AG04450 (cell line): ENCODE results near the gene MCM6. TPM values are rescaled to one million over a fixed set of nuclear protein-coding genes. Genes with fewer than 3 reads are reported as not detected.
A peak's percentile ranks its signal among the peaks of the same experiment; 100 is the strongest.
"Not testable (repeated sequence)": the region's sequence is repeated elsewhere in the genome, so short reads cannot be mapped to it uniquely, and the experiment has no call there.

Experiments
- CTCF ChIA-PET: fragments of 300-600, 350-600 bp; formaldehyde crosslinking; extraction: SDS; loops from one replicate; lab custom pipeline; 2022; ENCODE audit warnings: antibody characterized with exemption, inconsistent platforms; lab: Charles Lee
- POLR2A ChIA-PET: fragments of 350-600 bp; formaldehyde crosslinking; extraction: SDS; loops from one replicate; lab custom pipeline; 2021; ENCODE audit warnings: antibody characterized with exemption, inconsistent platforms; lab: Yijun Ruan, JAX
- DNase-seq: peaks from one replicate; pipeline ENCODE4 v3.0.0-alpha.2; 2011; ENCODE audit warnings: low read depth, low spot score
- H3K27ac ChIP-seq: one replicate; pipeline ENCODE4 v1.5.1; 2012; ENCODE audit warnings: low read depth, low read length, control low read depth
- H3K27me3 ChIP-seq: one replicate; pipeline ENCODE4 v1.6.0; 2012; ENCODE audit warnings: low read length; ENCODE audit not compliant: control insufficient read depth, insufficient read depth
- H3K4me3 ChIP-seq: 2 replicates; pipeline ENCODE4 v1.5.1; 2011; ENCODE audit warnings: mild to moderate bottlenecking, low read depth, low read length, control low read depth
- H3K9me3 ChIP-seq: 2 replicates; pipeline ENCODE4 v1.5.1; 2012; ENCODE audit warnings: low read length; ENCODE audit not compliant: control insufficient read depth, insufficient read depth
- CTCF ChIP-seq: IDR thresholded peaks from 2 replicates; pipeline ENCODE4 v1.5.1; 2011; ENCODE audit warnings: low read depth, low read length, control low read depth, inconsistent platforms
- polyA plus RNA-seq: library from polyadenylated mRNA; depleted of rRNA; stranded (reverse); fragments of >200 nt; gene quantifications from 2 replicates; pipeline ENCODE4 v1.2.3, GENCODE V29; 2011

MCM6 gene
- polyA plus RNA-seq, 1 experiment: 27.3 TPM

DNA sequence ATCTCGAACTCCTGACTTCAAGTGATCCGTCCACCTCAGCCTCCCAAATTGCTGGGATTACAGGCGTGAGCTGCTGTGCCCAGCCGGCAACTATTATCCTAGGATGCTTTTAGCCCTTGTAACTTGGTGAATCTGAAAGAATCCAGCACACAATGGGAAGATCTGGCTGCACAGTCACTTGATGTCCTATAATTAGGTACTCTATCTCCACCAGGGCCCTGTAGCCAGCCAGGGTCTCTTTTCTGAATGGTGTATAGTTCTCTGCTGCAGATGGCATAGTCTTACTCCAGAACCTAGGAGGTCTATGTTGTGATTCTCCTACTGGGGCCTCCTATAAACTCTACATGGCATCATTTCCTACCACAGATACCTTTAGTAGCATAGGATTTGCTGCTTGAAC lies 13.9 kb upstream of the MCM6 start:
- POLR2A ChIA-PET: no interaction called here
- no peak for DNase-seq
- Histone ChIP-seq H3K27ac (no peak overlapping the region), H3K27me3 (no peaks in the 10 kb centered on the region), H3K9me3 (peaks cover 2% of the 10 kb centered on the region; the same call in 1 of the 2 replicates), H3K4me3 (no peak overlapping the region)
- TF ChIP-seq CTCF: no peak
- CTCF ChIA-PET: no interaction called here

DNA sequence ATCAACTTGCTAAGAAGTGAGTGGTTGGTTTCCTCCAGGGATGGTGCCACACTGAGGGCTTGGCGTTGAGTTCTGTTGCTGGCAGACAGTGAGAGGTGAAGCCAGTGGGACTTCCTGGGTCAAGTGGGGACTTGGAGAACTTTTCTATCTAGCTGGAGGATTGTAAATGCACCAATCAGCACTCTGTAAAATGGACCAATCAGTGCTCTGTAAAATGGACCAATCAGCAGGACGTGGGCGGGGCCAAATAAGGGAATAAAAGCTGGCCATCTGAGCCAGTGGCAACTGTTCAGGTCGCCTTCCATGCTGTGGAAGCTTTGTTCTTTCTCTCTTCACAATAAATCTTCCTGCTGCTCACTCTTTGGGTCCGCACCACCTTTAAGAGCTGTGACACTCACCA lies 12.3 kb upstream of the MCM6 start:
- H3K4me3 ChIP-seq, H3K9me3 ChIP-seq, H3K27ac ChIP-seq, H3K27me3 ChIP-seq, DNase-seq, CTCF ChIA-PET, POLR2A ChIA-PET: not testable (repeated sequence)

DNA sequence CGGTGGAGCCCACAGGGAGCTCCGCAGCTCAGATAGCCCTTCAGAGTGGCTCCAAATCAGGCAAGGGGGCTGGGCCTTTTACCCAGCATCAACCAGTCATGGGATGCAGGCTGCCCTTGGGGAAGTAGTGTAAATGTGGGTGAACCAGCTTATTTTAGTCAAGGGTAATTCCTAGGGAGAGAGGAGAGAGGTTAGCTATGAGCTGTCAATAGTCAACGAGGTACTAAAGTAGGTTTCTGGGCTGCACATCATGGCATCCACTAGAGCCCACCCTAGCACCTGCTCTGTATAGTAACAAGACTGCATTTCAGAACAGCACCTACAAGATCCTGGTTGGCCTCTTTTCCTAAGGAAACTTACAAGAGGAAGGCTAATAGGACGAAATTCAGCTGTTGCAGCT lies 9.5 kb upstream of the MCM6 start:
- Histone ChIP-seq H3K27ac (no peak overlapping the region), H3K9me3 (peaks cover 2% of the 10 kb centered on the region; the same call in 1 of the 2 replicates), H3K4me3 (no peak overlapping the region), H3K27me3 (peaks cover 5% of the 10 kb centered on the region)
- ChIA-PET CTCF (no interaction called here), POLR2A (no interaction called here)
- no peak for DNase-seq
- TF ChIP-seq CTCF: no peak

- Histone ChIP-seq H3K27me3 (peaks cover 5% of the 10 kb centered on the region), H3K4me3 (no peak overlapping the region), H3K27ac (no peak overlapping the region), H3K9me3 (no peaks in the 10 kb centered on the region)
- DNase-seq: no peak
- POLR2A ChIA-PET: no interaction called here
- CTCF ChIA-PET: interaction anchor here (3.5 kb wide), 1 partner anchor 31 kb away, joined by 14 read pairs; no protein-coding TSS in a partner anchor
- no peak for TF ChIP-seq CTCF
These were observed 6.2 kb upstream of the MCM6 start for GRCh38 chr2:135882415-135882814.

- not testable (repeated sequence) for H3K9me3 ChIP-seq, H3K27ac ChIP-seq, H3K27me3 ChIP-seq, DNase-seq
- ChIA-PET POLR2A (interaction anchor here (0.6 to 0.7 kb wide), 2 partner anchors 15 to 51 kb away, joined by 3 to 5 read pairs; no protein-coding TSS in a partner anchor), CTCF (interaction anchor here (0.6 to 1.4 kb wide), 3 partner anchors 11 to 365 kb away, joined by 3 to 8 read pairs (median 3); no protein-coding TSS in a partner anchor)
- peak overlapping the region; percentile 44 for H3K4me3 ChIP-seq
These were observed 527 bp upstream of the MCM6 start for GRCh38 chr2:135876770-135877169.

GRCh38 chr2:135875491-135876065 lies 665 bp downstream of the MCM6 start:
- TF ChIP-seq CTCF: no peak
- H3K4me3 ChIP-seq: peak overlapping the region; percentile 76
- DNase-seq: peak; percentile 11
- ChIA-PET CTCF (interaction anchor here (1.2 to 1.4 kb wide), 2 partner anchors 10 to 78 kb away, joined by 3 read pairs; no protein-coding TSS in a partner anchor), POLR2A (no interaction called here)
- H3K9me3 ChIP-seq: no peaks in the 10 kb centered on the region; the same call in 1 of the 2 replicates
- H3K27ac ChIP-seq: peak overlapping the region; percentile 80
- H3K27me3 ChIP-seq: no peaks in the 10 kb centered on the region
